ENCODE results near the gene SLC25A53.

Gene SLC25A53

GRCh38 chrX:104156630-104157529 lies at the start of gene SLC25A53:
Gene SLC25A53, minus strand, starts transcription at chrX:104157009. Its CDS starts 51,752 bp downstream, at chrX:104105257.
- DNase-seq = peak; percentile 56 to 88

GRCh38 chrX:104205548-104205947 lies 48.7 kb upstream of the SLC25A53 start:
- DNase-seq = no peak

GRCh38 chrX:104195489-104196084 lies 38.8 kb upstream of the SLC25A53 start:
- peak in 1 of 2 experiments; percentile 18 for DNase-seq

GRCh38 chrX:104195013-104195412 lies 38.2 kb upstream of the SLC25A53 start:
- DNase-seq = no peak

GRCh38 chrX:104193485-104193884 lies 36.7 kb upstream of the SLC25A53 start:
- DNase-seq = no peak

- DNase-seq = no peak
These were observed 33.0 kb upstream of the SLC25A53 start for GRCh38 chrX:104189837-104190236.

- DNase-seq = no peak
These were observed 31.1 kb upstream of the SLC25A53 start for GRCh38 chrX:104187931-104188330.

- no peak for DNase-seq
These were observed 26.9 kb upstream of the SLC25A53 start for GRCh38 chrX:104183685-104184084.

- DNase-seq = no peak
These were observed 17.0 kb upstream of the SLC25A53 start for GRCh38 chrX:104173841-104174240.

GRCh38 chrX:104172788-104173187 lies 16.0 kb upstream of the SLC25A53 start:
- DNase-seq = no peak

- no peak for DNase-seq
These were observed 15.3 kb upstream of the SLC25A53 start for GRCh38 chrX:104172121-104172520.

- DNase-seq = no peak
These were observed 11.3 kb upstream of the SLC25A53 start for GRCh38 chrX:104168127-104168526.

GRCh38 chrX:104166735-104167436 lies 10.1 kb upstream of the SLC25A53 start:
- no peak for DNase-seq

- peak; percentile 22 to 87 for DNase-seq
These were observed 9.3 kb upstream of the SLC25A53 start, which contains the start of gene FAM199X for GRCh38 chrX:104165894-104166734. Gene FAM199X, plus strand, starts transcription at chrX:104166453. Its CDS starts 333 bp downstream, at chrX:104166786.

- no peak for DNase-seq
These were observed 5.8 kb downstream of the SLC25A53 start for GRCh38 chrX:104151037-104151436.

- no peak for DNase-seq
These were observed 15.6 kb downstream of the SLC25A53 start for GRCh38 chrX:104141087-104141760.

GRCh38 chrX:104137496-104137895 lies 19.3 kb downstream of the SLC25A53 start:
- peak; percentile 1 to 22 for DNase-seq

GRCh38 chrX:104136241-104137019 lies 20.4 kb downstream of the SLC25A53 start:
- DNase-seq = peak; percentile 60 to 85

GRCh38 chrX:104135677-104136076 lies 21.1 kb downstream of the SLC25A53 start:
- DNase-seq = no peak

- DNase-seq = no peak
These were observed 22.1 kb downstream of the SLC25A53 start for GRCh38 chrX:104134583-104135261.
